HEK293 (cell line): ENCODE measurements around the gene GLRA2.

Experiments used
- CTCF ChIP-seq: fragments of 450-650 bp; formaldehyde crosslinking; IDR thresholded peaks from 2 replicates; pipeline ENCODE4 v1.5.1; 2016; ENCODE audit warnings: missing biosample characterization, missing genetic modification characterization
- ZNF114 ChIP-seq: fragments of 450-650 bp; formaldehyde crosslinking; IDR thresholded peaks from 2 replicates; pipeline ENCODE4 v1.5.0; 2017; ENCODE audit warnings: missing biosample characterization, missing genetic modification characterization

DNA sequence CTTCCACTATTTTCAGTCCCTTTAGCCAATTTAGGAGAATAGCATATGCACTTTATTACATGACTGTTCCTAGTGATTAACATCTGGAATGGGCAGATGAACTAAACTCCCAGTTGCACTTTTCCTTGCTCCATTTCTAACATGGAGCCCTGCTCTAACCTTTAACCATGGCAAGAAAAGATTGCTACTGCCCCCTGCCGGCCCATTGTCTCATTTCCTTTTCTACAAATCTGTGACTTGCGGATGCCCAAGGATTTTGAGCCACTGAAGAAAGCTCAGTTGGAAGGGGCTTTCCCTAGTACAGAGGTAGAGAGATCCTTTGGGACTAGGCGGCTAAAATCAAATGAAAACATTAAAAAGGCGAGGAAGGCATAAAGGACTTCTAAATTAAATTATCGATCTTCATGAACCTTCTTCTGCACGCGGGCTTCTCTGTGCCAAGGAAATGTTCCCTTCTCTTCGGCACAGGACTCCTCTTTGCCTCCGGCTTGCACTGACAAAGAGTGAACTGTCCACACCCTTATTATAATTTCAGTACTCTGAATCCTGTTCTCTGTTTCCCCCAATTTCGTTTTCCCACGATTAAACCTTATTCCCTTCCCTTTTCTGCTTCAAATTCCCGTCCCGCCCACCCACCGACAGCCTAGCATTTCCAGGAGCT, 577 bp upstream of the GLRA2 start:
- no peak for TF ChIP-seq ZNF114 (tag by site-specific recombination)
- TF ChIP-seq CTCF (tag by site-specific recombination), result no peak
